HL-60 (cell line): ENCODE measurements around the gene GFOD2.

Experiments
- CTCF ChIP-seq: IDR thresholded peaks from one replicate; pipeline ENCODE4 v1.5.1; 2011; ENCODE audit warnings: low read length, control low read depth, inconsistent platforms; ENCODE audit not compliant: insufficient read depth
- GABPA ChIP-seq: IDR thresholded peaks from 2 replicates; pipeline ENCODE4 v1.6.1; 2012; ENCODE audit warnings: low read depth
- POLR2AphosphoS5 ChIP-seq: IDR thresholded peaks from 2 replicates; pipeline ENCODE4 v1.6.1; 2012; ENCODE audit warnings: low read depth
- REST ChIP-seq: IDR thresholded peaks from 2 replicates; pipeline ENCODE4 v1.6.1; 2012; ENCODE audit warnings: low read depth; ENCODE audit not compliant: insufficient replicate concordance

GRCh38 chr16:67672306-67672705 lies 46.8 kb downstream of the GFOD2 start:
- TF ChIP-seq CTCF (no peak), REST (no peak), POLR2AphosphoS5 (no peak), GABPA (no peak)
